Right ventricle myocardium inferior (tissue), 1 donor: ENCODE measurements around the gene FAM110A. TPM values are rescaled to one million over a fixed set of nuclear protein-coding genes. Genes with fewer than 3 reads are reported as not detected.
"Not testable (repeated sequence)": the region's sequence is repeated elsewhere in the genome, so short reads cannot be mapped to it uniquely, and the experiment has no call there.

ENCODE experiments used
- ATAC-seq: fragments of 200-7000 bp; cut with Tn5 transposase; one replicate; pipeline ENCODE4 v1.9.1; 2020; ENCODE audit warnings: mild to moderate bottlenecking, moderate library complexity
- DNase-seq: peaks from one replicate; pipeline ENCODE4 v3.0.0; 2021; ENCODE audit errors: missing footprints
- intact Hi-C: fragments of 100-400 bp; cut with DNase I; formaldehyde crosslinking; loops from one replicate; pipeline ENCODE4 v1.11.0; 2022
- total RNA-seq: library from RNA; stranded (reverse); fragmentation: NEBNext Ultra II Directional; extraction: Animal tissue kit (Norgen Biotek cat#: 25700); gene quantifications from one replicate; pipeline ENCODE4 v1.2.1, GENCODE V29; 2021
- donor health status: DM: no; HTN: yes; CAD: no; lungs with severe emphysema.

FAM110A gene
- total RNA-seq, 1 donor from 2014 or later = 2.6 TPM

DNA sequence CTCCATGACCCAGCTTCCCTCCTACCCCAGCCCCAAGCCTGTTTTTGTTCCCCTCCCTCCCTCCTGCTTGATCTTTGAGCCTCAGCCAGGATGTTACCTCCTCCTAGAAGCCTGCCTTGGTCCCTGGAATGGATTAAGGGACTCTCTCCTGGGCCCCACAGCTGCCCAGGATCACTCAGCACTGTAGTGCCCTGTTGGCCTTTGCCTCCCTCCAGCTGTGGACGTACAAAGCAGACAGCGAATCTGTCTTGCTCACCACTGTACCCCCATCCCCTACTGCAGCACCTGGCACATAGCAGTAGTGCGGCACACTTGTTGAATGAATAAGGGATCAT is 11.8 kb upstream of the FAM110A start:
- intact Hi-C loops = no loop called here
- DNase-seq = no peak
- ATAC-seq = no peak

DNA sequence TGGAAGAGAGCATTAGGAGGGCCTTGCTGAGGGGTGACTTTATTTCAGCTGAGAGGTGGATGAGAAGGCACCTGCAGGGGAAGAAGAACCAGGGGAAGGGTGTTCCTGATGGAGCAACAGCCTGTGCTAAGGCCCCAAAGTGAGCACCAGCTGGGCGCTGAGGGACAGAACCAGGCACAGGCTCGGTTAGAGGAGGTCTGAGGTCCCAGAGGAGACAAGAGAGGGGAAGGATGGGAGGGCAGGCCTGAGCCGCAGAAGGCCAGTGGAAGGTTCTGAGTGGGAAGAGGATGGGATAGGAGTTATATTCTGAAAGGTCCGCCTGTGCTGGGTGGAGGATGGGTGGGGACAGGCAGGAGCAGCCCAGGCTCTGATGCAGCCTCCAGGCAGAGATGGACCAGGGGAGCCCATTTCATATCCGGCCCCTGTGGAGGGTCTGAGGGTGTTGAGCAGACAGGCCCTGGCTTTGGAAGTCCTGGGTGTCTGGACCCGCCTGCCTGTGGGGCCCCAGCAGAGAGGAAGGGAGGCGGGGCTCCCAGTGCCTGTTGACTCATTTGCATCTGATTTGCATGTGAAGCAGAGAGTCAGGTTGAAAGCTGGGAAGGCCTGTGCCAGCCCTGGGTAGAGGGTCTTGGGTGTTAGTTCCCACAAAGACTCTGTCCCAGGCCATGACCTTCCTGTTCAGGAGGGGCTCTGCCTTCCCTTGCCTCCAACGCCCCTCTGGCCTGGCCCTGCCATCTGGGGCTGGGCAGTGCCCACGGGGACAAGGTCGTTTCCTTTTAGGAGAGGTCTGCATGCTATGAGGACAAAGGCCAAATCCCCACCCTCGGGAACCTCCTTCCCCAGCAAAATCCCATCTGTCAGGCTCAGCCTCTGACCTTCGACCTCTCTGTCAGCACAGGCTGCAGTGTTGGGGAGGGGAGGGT is 10.6 kb upstream of the FAM110A start:
- ATAC-seq (no peak), DNase-seq (no peak)
- intact Hi-C loops = no loop called here

GRCh38 chr20:823574-823902 is 10.0 kb upstream of the FAM110A start:
- ATAC-seq = no peak
- intact Hi-C loops = no loop called here
- no peak for DNase-seq

DNA sequence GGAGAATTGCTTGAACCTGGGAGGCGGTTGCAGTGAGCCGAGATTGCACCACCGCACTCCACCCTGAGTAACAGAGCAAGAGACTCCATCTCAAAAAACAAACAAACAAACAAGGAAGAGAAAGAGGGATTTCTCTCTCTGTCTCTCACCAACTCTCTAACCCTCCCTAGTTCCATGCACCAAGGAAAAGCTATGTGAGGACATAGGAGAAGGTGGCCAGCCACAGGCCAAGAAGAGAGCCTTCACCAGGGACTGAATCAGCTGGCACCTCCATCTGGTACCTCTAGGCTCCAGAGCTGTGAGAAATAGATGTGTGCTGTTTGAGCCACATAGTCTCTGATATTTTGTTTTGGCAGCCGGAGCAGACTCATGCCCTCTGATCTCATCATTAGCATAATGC is 9.0 kb upstream of the FAM110A start:
- intact Hi-C loops = no loop called here
- ATAC-seq (no peak), DNase-seq (no peak)

- ATAC-seq = no peak
- intact Hi-C loops = no loop called here
- no peak for DNase-seq
Measured at GRCh38 chr20:824916-825315, 8.6 kb upstream of the FAM110A start.

- intact Hi-C loops = no loop called here
- ATAC-seq (no peak), DNase-seq (no peak)
Measured at GRCh38 chr20:825710-826421, 7.6 kb upstream of the FAM110A start.

GRCh38 chr20:826695-827323 is 6.7 kb upstream of the FAM110A start:
- ATAC-seq (no peak), DNase-seq (no peak)
- intact Hi-C loops = no loop called here

DNA sequence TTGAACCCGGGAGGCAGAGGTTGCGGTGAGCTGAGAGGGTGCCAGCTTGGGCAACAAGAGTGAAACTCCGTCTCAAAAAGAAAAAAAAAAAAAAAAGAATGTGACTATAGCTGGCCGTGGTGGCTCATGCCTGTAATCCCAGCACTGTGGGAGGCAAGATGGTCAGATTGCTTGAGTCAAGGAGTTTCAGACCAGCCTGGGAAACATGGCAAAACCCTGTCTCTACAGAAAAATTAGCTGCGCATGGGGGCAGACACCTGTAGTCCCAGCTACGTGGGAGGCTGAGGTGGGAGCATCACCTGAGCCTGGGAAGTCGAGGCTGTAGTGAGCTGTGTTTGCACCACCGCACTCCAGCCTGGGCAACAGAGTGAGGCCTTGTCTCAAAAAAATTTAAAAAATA is 5.5 kb upstream of the FAM110A start:
- DNase-seq, intact Hi-C loops, ATAC-seq: not testable (repeated sequence)

DNA sequence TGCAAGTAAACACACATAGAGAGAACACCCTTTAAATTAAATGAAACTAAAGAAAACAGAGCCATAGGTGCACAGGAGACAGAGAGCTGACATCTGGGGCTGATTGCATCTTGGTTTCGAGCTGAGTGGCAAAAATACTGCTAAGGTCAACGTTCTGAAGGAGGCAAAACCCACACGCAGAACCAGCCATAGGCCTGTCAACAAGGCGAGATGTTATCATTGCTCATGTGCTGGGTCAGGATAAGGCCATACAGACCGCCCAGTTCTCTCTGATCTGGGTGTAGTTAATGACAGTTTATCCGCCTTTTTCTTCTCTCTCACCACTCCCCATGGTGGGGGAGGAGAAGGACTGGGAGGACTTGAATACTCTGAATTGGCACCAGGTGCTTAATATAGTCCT is 4.5 kb upstream of the FAM110A start:
- ATAC-seq (no peak), DNase-seq (no peak)
- intact Hi-C loops = no loop called here

DNA sequence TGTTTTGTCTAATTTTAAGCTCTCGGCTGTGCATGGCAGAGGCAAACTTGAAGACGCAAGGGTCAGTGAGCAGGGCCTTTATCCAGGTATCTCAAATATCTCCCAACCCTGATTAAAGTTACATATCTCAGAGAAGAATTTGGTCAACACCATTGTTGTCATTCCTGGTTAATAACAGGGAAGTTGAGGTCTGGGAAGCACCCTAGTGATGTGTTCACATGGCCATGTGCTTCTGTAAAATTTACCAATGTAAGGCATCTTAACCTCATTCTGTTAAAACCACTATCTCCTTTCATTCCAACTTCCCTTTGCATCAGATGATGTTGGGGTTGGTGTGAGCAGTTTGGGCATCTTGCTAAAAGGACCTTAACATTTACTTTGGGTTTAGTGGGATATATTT is 4.0 kb upstream of the FAM110A start:
- ATAC-seq = no peak
- no peak for DNase-seq
- intact Hi-C loops = no loop called here

GRCh38 chr20:830011-830521 is 3.4 kb upstream of the FAM110A start:
- intact Hi-C loops = loop anchor here (5.0 kb wide), 1 partner anchor 283 kb away; no protein-coding TSS in a partner anchor

GRCh38 chr20:831251-831650 is 2.3 kb upstream of the FAM110A start:
- ATAC-seq = no peak
- DNase-seq = no peak
- intact Hi-C loops = loop anchor here (5.0 kb wide), 1 partner anchor 284 kb away; no protein-coding TSS in a partner anchor

More at GRCh38 chr20:830011-830521, 3.4 kb upstream of the FAM110A start:
- DNase-seq (no peak), ATAC-seq (no peak)

GRCh38 chr20:831956-832355 is 1.6 kb upstream of the FAM110A start:
- intact Hi-C loops = loop anchor here (5.0 kb wide), 1 partner anchor 285 kb away; no protein-coding TSS in a partner anchor
- DNase-seq (no peak), ATAC-seq (no peak)

DNA sequence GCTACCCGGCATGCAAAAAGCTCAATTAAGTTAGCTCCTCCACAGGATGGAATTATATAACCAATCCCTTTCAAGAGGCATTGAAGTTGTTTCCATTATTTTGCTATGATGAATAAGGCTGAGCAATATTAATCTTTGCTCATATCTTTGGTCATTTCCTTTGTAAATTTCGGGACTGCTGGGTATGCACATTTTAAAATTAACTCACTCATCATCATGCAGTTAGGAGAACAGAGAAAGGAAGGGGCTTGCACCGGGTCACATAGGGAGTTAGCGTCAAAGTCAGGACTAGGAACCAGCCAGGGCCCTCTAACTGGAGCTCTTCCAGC is 430 bp upstream of the FAM110A start:
- ATAC-seq = no peak
- intact Hi-C loops = loop anchor here (5.0 kb wide), 1 partner anchor 286 kb away; no protein-coding TSS in a partner anchor
- DNase-seq = no peak

DNA sequence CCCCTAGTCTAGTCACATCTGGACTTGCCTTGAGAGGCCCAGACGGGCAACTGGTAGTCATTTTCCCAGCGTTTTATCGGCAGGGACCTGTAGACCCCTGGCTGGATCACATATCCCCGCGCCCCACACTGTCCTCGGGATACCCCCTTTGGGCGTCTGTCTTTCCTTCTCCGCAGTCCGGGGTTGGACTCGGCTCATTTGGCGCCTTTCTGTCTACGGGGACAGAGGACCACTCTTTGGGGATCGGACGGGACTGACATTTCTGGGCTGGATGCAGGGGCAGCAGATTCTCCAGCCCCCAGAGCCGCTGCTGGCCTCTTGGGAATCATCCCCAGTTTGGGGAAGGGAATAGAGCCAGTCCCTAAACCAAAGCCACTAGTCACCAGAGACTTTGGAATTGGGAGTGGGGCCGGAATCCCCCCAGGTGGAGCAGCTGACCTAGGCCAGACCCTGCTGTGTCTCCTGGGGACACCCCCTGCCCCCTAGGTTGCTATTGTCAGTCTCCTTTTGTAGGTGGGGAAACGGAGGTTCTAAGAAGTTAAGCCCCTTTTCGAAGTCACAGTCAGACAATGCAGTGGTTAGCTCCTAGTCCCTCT is 734 bp downstream of the FAM110A start:
- no peak for DNase-seq
- intact Hi-C loops = loop anchor here (5.0 kb wide), 1 partner anchor 287 kb away; no protein-coding TSS in a partner anchor

GRCh38 chr20:835608-836045 is 2.1 kb downstream of the FAM110A start:
- DNase-seq (peak; percentile 88), ATAC-seq (peak; percentile 84)
- intact Hi-C loops = no loop called here

More for the DNA sequence above, 734 bp downstream of the FAM110A start:
- ATAC-seq = peak; percentile 0

DNA sequence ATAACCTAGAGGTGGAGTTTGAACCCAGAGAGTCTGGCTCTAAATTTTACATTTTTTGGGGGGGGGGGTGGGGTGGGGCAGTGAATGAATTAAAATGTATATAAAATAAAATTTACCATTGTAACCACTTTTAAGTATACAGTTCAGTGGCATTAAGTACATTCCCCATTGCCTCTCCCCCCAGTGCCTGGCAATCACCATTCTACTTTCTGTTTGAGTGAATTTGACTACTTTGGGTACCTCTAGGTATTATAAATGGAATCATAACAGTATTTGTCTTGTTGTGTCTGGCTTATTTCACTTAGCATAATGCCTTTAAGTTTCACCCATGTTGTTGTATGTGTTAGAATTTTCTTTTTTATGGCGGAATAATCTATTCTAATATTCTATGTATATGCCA is 2.7 kb downstream of the FAM110A start:
- intact Hi-C loops = no loop called here
- no peak for DNase-seq
- ATAC-seq = no peak

- DNase-seq (no peak), ATAC-seq (no peak)
- intact Hi-C loops = no loop called here
Measured at GRCh38 chr20:839015-839414, 5.5 kb downstream of the FAM110A start.

- ATAC-seq (no peak), DNase-seq (no peak)
- intact Hi-C loops = loop anchor here (10.0 kb wide), 1 partner anchor 275 kb away; the partner anchor contains the start of gene PSMF1
Measured at GRCh38 chr20:839626-840025, 6.1 kb downstream of the FAM110A start.
